RWPE2 (cell line): ENCODE measurements around the gene USP37.

ENCODE experiments used
- ATAC-seq: fragments of 200-7000 bp; cut with Tn5 transposase; 3 replicates; pipeline ENCODE4 v1.9.1; 2021; ENCODE audit warnings: low read depth
- DNase-seq: peaks from one replicate; pipeline ENCODE4 v3.0.0-alpha.2; 2020; ENCODE audit warnings: low spot score
- H3K27ac ChIP-seq: fragments of 450-650 bp; 2 replicates; pipeline ENCODE4 v1.5.1; 2017; ENCODE audit warnings: mild to moderate bottlenecking; ENCODE audit not compliant: poor library complexity, severe bottlenecking
- H3K27me3 ChIP-seq: fragments of 250-450 bp; sonication (Bioruptor Pico); 2 replicates; pipeline ENCODE4 v1.5.1; 2021; ENCODE audit warnings: mild to moderate bottlenecking, moderate library complexity; ENCODE audit not compliant: insufficient read depth, poor library complexity, severe bottlenecking
- H3K36me3 ChIP-seq: fragments of 250-450 bp; sonication (Bioruptor Pico); 2 replicates; pipeline ENCODE4 v1.5.1; 2020; ENCODE audit warnings: low read depth, mild to moderate bottlenecking, moderate library complexity
- H3K4me1 ChIP-seq: fragments of 250-450 bp; sonication (Bioruptor Pico); 2 replicates; pipeline ENCODE4 v1.5.1; 2021; ENCODE audit warnings: mild to moderate bottlenecking, moderate library complexity; ENCODE audit not compliant: insufficient read depth, poor library complexity, severe bottlenecking
- H3K4me3 ChIP-seq: fragments of 250-450 bp; sonication (Bioruptor Pico); 2 replicates; pipeline ENCODE4 v1.5.1; 2021; ENCODE audit warnings: mild to moderate bottlenecking, moderate library complexity; ENCODE audit not compliant: severe bottlenecking
- H3K9me3 ChIP-seq: fragments of 250-450 bp; sonication (Bioruptor Pico); 2 replicates; pipeline ENCODE4 v1.5.1; 2021; ENCODE audit warnings: mild to moderate bottlenecking, moderate library complexity; ENCODE audit not compliant: severe bottlenecking
- TF ChIP-seq, protein P1 (sequence below): fragments of 450-650 bp; IDR thresholded peaks from one replicate; pipeline ENCODE4 v1.5.1; 2017; ENCODE audit warnings: mild to moderate bottlenecking, moderate library complexity; ENCODE audit not compliant: poor library complexity, severe bottlenecking

USP37 gene

DNA sequence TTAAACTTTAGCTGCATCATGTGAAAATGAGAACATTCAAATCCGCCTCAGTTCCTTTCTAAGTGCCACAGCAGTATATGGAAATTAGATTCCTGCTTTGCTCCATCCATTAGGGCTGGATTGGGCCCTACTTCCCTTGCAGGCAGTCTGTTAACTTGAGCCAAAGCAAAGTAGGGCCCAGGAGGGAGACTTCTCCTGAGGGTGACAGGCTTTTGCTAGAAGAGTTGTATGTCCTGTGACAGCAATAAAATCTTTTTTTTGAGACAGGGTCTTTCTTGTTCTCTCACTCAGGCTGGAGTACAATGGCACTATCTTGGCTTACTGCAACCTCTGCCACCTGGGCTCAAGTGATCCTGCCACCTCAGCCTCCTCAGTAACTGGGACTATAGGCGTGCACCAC lies 121.1 kb downstream of the USP37 start:
- Histone ChIP-seq H3K27me3 (no peaks in the 10 kb centered on the region), H3K9me3 (no peaks in the 10 kb centered on the region), H3K4me1 (peaks cover 2% of the 10 kb centered on the region), H3K36me3 (peaks cover 32% of the 10 kb centered on the region), H3K27ac (no peak overlapping the region), H3K4me3 (no peak overlapping the region)
- DNase-seq (no peak), ATAC-seq (no peak)
- TF ChIP-seq, protein P1, sequence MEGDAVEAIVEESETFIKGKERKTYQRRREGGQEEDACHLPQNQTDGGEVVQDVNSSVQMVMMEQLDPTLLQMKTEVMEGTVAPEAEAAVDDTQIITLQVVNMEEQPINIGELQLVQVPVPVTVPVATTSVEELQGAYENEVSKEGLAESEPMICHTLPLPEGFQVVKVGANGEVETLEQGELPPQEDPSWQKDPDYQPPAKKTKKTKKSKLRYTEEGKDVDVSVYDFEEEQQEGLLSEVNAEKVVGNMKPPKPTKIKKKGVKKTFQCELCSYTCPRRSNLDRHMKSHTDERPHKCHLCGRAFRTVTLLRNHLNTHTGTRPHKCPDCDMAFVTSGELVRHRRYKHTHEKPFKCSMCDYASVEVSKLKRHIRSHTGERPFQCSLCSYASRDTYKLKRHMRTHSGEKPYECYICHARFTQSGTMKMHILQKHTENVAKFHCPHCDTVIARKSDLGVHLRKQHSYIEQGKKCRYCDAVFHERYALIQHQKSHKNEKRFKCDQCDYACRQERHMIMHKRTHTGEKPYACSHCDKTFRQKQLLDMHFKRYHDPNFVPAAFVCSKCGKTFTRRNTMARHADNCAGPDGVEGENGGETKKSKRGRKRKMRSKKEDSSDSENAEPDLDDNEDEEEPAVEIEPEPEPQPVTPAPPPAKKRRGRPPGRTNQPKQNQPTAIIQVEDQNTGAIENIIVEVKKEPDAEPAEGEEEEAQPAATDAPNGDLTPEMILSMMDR: no peak

DNA sequence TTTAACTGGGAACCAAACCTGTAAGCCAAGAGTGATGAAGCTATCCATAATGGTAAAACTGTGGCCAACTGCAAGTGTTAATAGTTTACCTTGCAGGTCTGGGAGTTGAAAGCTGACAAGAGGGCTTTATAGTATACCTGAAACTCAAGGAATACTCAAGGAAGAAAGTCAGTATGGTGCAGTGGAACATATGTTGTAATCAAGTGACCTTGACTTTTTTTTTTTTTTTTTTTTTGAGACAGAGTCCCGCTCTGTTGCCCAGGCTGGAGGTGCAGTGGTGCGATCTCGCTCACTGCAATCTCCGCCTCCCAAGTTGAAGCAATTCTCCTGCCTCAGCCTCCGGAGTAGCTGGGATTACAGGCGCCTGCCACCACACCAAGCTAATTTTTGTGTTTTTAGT lies 121.6 kb downstream of the USP37 start:
- no peak for ATAC-seq
- TF ChIP-seq, protein P1: no peak
- no peak overlapping the region for H3K27ac ChIP-seq
- no peak overlapping the region for H3K4me3 ChIP-seq
- DNase-seq: no peak
- H3K36me3 ChIP-seq: peaks cover 27% of the 10 kb centered on the region
- no peaks in the 10 kb centered on the region for H3K27me3 ChIP-seq
- H3K4me1 ChIP-seq: peaks cover 2% of the 10 kb centered on the region
- no peaks in the 10 kb centered on the region for H3K9me3 ChIP-seq

DNA sequence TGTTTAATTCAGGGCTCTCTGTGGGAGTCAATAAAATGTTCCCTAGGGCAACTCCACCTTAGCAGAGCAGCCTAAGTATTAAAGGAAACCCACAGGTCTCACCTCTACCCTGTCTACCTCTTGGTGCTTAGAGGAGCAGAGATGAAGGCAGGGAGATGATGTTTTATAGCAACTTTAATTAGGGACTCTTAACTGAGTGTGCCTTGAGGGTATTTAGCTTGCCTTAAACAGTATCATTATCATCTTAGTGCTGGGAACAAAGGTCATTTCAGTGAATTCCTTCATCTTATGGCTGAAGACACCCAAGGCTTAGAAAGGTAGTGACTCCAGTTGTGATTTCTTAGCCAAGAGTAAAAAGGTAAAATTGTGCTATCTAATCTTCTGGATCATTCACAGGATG lies 122.5 kb downstream of the USP37 start:
- Histone ChIP-seq H3K4me3 (no peak overlapping the region), H3K9me3 (no peaks in the 10 kb centered on the region), H3K4me1 (peaks cover 2% of the 10 kb centered on the region), H3K27ac (no peak overlapping the region), H3K27me3 (no peaks in the 10 kb centered on the region), H3K36me3 (peaks cover 18% of the 10 kb centered on the region)
- ATAC-seq (no peak), DNase-seq (no peak)
- TF ChIP-seq, protein P1: no peak

DNA sequence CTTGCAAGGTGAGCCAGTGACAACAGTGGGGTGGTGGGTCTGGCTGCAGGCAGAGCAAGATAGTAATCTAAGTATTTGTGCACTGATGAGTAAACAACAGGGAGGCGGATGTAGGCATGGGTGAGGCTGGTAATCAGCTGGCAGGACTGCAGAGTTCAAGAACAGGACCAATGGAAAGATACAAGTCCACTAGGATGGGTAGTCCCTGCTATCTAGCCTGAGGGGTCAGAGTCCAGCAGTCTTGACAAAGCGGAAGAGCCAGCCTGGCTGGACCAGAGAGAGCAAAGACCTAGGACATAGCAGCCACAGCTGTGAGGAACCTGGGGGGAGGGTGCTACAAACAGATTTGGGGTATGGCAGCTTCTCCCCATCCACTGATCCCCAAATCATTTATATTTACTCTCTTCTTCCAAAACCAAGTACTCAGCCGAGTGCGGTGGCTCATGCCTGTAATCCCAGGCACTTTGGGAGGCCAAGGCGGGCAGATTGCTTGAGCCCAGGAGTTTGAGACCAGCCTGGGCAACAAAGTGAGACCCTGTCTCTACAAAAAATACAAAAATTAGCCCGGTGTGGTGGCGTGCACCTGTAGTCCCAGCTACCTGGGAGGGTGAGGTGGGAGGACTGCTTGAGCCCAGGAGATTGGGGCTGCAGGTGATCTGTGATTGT lies 123.3 kb downstream of the USP37 start:
- no peaks in the 10 kb centered on the region for H3K9me3 ChIP-seq
- H3K4me3 ChIP-seq: no peak overlapping the region
- ATAC-seq (no peak), DNase-seq (no peak)
- TF ChIP-seq, protein P1: no peak
- H3K27ac ChIP-seq: no peak overlapping the region
- peaks cover 2% of the 10 kb centered on the region for H3K4me1 ChIP-seq
- H3K27me3 ChIP-seq: no peaks in the 10 kb centered on the region
- peaks cover 10% of the 10 kb centered on the region for H3K36me3 ChIP-seq

DNA sequence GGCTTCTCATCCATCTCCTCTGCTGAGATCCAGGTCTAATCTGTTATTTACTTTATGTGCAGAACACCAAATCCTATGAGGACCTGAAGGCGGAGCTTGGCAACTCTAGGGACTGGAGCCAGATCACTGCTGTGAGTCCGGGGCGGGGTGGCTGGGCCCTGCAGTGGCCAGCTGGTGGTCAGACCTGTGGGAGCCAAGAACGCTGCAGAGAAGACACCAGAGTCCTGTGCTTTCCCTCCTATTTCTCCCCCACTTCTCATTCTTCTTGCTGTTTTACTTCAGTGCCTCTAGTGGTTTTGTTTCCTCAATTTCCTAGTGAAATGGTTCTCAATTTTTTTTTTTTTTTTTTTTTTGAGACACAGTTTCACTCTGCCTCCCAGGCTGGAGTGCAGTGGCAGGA lies 129.6 kb downstream of the USP37 start:
- Histone ChIP-seq H3K4me3 (no peak overlapping the region), H3K36me3 (no peaks in the 10 kb centered on the region), H3K4me1 (no peaks in the 10 kb centered on the region), H3K9me3 (no peaks in the 10 kb centered on the region), H3K27ac (no peak overlapping the region), H3K27me3 (no peaks in the 10 kb centered on the region)
- TF ChIP-seq, protein P1: no peak
- no peak for DNase-seq
- ATAC-seq: no peak
